Measurements from ENCODE around the gene PUM1. TPM values are rescaled to one million over a fixed set of nuclear protein-coding genes. Genes with fewer than 3 reads are reported as not detected.

The PUM1 gene
- total and polyA plus RNA-seq, 10 of the 15 experiments (the other 5 are each of a cell fraction or from before 2014, with no cell fraction given) = 21.4 to 75.3 (median 42.4) TPM

GRCh38 chr1:31016868-31017267 lies 48.6 kb downstream of the PUM1 start:
- SMC1A ChIA-PET (ENCODE audit: uncharacterized antibody, unreplicated experiment) = no interaction called here
- intact Hi-C loops (cut with micrococcal nuclease; ENCODE audit: unreplicated experiment) (no loop called here), in situ Hi-C loops (cut with MboI) (no loop called here)
- Histone ChIP-seq H3K27ac (ENCODE audit: control insufficient read depth, insufficient read depth) (no peak overlapping the region), H4K20me1 (ENCODE audit: control insufficient read depth, insufficient read depth) (peaks cover 8% of the 10 kb centered on the region), H3K9ac (ENCODE audit: control insufficient read depth, insufficient read depth, low read length) (no peak overlapping the region), H3K4me1 (ENCODE audit: control insufficient read depth, insufficient read depth, low read length) (peaks cover 10% of the 10 kb centered on the region), H3K9me3 (replicated peaks; ENCODE audit: control insufficient read depth, insufficient read depth, low read length) (no peaks in the 10 kb centered on the region), H3K4me2 (ENCODE audit: control insufficient read depth, insufficient read depth) (no peak overlapping the region), H2AFZ (ENCODE audit: control insufficient read depth, low read depth, low read length) (no peak overlapping the region), H3K36me3 (ENCODE audit: control insufficient read depth in 2 of 2, insufficient read depth in 2 of 2, low read length in 1 of 2) (peaks cover 0 to 4% of the 10 kb centered on the region in 2 experiments; a peak in 3 of 4 replicates), H3K79me2 (ENCODE audit: control insufficient read depth, insufficient read depth, low read length) (peaks cover 86% of the 10 kb centered on the region), H3K4me3 (no peak overlapping the region), H3K27me3 (replicated peaks in 1 of 2; ENCODE audit: control insufficient read depth in 2 of 2, insufficient read depth in 2 of 2, low read length in 1 of 2) (no peaks in the 10 kb centered on the region)
- POLR2A ChIA-PET = no interaction called here
- CTCF ChIA-PET = no interaction called here
- no peak for TF ChIP-seq SUZ12 (IDR thresholded peaks at IDR 0.05; ENCODE audit: unreplicated experiment)
- no peak for TF ChIP-seq ZNF217 (IDR thresholded peaks at IDR 0.05)
- no peak for TF ChIP-seq RAD51 (IDR thresholded peaks at IDR 0.05)
- TF ChIP-seq ZSCAN29 (IDR thresholded peaks at IDR 0.05) = no peak
- no peak for TF ChIP-seq IKZF1 (conservative IDR thresholded peaks at IDR 0.05)
- no peak for TF ChIP-seq ASH2L (IDR thresholded peaks at IDR 0.05; ENCODE audit: borderline replicate concordance, low read depth)
- no peak for TF ChIP-seq CREB1 (IDR thresholded peaks at IDR 0.05; ENCODE audit: low read depth)
- TF ChIP-seq CEBPB (IDR thresholded peaks at IDR 0.05; ENCODE audit: borderline replicate concordance in 1 of 2, low read depth in 2 of 2, low read length in 2 of 2) = no peak
- RAD21 ChIA-PET (ENCODE audit: unreplicated experiment) = no interaction called here
- no TSS peak for BruUV-seq (replicated peaks)
- 100% methylated on average over 3 of the region's 3 CpGs for WGBS (ENCODE audit: insufficient coverage, insufficient replicate concordance, low lambda C conversion rate, missing lambda C conversion rate)
- FAIRE-seq (no peak), ATAC-seq (no peak), DNase-seq (ENCODE audit: low read depth, low spot score) (no peak)

Measured in GM12878 (cell line).